NOMO-1 treated with dmso at 0.1 percent for 144 hours (cell line): Measurements from ENCODE around the gene ABTB2.

Experiments used
- DNase-seq: peaks from one replicate; lab custom pipeline; 2025; ENCODE audit not compliant: unreplicated experiment; lab: John Stamatoyannopoulos, UW

Gene ABTB2

DNA sequence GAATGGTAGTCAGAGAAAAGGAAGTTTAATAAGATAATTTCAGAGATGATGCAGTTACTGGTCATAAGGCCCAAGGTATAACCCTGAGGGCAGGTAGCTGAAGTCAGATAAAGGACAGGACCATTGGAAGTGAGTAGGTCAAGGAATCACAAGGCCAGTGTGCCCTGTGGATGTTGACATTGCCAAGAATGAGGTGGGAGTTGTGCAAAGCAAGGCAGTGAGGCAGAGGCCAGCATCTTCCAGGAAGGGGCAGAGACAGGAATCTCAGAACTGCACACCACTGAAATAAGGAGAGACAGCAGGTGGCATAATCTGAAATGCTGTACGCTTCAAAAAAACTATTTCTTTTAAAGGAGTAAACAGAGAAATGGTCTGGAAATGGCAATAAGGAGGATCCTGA lies 61.4 kb downstream of the ABTB2 start:
- DNase-seq: no peak

DNA sequence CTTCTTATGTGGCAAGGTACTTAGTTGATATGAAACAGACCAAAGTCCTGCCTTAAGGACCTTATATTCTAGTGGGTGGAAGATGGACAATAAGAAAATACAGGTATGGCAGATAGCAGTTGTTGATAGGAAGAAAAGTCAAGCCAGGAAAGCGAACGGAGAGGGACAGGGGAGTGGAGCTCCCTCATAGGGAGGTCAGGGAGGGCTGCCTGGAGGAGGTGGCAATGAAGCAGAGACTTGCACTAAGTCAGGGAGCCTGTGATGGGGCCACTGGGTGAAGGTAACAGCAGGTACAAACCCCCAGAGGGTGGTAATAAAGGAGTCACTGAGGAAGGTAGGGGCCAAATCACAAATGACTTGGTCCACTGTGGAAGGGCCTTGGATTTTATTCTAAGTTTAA lies 65.3 kb downstream of the ABTB2 start:
- DNase-seq: no peak

DNA sequence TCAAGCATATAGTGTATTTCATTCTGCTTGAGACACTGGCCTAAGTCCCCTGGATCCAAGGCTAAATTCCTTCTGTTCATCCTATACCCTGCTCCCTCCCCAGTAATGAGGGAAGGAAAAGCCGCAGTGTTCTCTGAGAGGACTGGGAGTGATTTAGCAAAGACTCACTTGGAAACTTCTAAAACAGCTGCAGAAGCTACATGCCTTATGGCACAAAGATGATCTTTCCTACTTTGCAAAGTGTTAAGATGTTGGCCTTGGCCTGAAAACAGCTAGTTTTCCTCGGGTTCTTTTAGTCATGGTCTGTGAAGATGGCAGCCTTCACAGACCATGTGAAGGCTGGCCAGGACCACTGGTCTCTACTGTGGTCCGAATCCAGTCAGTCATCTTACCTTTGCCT lies 65.7 kb downstream of the ABTB2 start:
- DNase-seq: no peak

DNA sequence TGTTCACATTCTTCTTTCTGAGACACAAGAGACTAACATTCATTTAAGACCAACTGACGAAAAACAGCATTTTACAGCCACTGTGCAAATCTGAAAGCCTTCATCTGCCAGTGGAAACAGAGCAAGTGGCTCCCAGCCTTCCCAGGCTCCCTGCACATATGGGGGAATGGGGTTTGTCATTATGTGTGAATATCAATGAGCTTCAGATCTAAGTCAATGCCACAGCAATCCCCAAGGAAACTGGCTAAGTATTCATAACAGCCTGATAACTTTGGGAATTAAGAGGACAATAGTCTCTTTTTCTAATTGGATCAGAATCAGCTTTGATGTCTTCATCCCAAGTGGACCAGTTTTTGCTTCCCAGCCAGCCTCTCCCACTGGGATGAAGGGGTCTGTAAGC lies 66.9 kb downstream of the ABTB2 start:
- no peak for DNase-seq

- no peak for DNase-seq
Observed at GRCh38 chr11:34288492-34288891, 69.3 kb downstream of the ABTB2 start.

GRCh38 chr11:34284811-34285481 lies 72.9 kb downstream of the ABTB2 start:
- no peak for DNase-seq

GRCh38 chr11:34284156-34284555 lies 73.7 kb downstream of the ABTB2 start:
- no peak for DNase-seq

DNA sequence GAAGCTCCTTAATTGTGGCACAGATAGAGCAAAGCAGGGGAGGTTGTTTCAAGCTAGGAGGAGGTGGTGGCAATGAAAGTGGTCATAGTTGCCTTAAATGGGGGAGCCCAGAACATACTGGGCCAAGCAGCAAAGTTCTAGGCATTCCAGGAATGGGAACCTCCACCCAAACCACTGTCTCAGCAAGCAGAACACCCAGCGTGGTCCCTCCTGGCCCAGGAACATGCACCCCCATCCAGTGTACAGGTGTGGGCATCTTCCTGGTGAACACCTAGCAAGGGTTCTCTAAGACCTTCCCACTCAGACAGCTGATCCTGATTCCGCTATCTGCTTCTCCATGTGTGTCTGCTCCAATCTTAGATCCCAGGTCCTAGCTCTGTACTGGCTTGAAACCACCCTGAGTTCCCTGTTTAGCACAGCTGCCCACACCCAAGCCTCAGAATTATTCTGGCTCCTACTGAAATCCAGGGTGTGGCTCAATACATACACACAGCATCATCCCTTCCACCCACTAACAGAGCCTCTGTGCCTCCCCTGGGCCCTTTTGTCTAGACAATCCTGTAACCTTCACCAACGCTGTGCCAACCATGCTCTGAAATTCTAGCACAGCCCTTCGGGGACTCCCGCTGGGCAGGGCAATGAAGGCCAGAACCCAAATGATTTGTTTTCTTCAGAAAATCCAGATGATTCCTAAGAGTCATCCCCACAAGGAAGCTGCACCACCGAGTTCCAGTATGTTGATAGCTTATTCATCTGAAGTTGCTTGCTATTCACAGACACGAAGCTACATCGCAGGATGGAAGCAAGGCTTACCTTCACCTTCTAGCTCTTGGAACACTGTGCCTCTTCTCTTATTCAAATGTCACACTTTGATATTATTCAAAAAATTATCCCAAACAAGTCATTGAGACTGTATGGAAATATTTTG lies 76.6 kb downstream of the ABTB2 start:
- no peak for DNase-seq

DNA sequence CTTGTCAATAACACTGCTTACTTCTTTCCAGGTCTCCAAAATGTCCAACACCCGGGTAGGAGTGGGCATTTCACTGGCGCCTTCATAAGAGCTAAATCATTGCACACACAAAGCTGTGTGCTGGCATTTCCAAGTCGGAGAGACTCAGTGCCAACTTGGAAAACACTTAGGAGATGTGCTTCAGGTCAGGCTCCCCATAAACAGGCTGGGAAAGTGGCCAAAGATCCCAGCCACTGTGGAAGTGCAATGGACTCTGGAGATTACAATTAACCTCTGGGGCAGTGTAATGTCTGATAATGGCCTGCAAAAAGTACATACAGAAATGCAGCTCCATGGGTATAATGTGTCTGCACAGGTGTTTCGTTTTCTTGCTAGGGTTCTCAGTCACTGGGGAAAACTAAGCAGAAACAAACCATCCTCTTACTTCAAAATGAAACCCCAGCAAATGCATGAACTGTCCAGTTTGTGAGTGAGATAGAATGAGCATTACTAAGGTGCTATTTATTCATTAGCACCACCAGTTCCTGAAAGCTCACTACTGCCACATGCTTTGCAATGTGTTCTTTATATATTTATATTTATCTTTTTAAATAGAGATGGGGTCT lies 79.0 kb downstream of the ABTB2 start:
- DNase-seq: no peak

- DNase-seq: no peak
Observed at GRCh38 chr11:34278175-34278574, 79.6 kb downstream of the ABTB2 start.

DNA sequence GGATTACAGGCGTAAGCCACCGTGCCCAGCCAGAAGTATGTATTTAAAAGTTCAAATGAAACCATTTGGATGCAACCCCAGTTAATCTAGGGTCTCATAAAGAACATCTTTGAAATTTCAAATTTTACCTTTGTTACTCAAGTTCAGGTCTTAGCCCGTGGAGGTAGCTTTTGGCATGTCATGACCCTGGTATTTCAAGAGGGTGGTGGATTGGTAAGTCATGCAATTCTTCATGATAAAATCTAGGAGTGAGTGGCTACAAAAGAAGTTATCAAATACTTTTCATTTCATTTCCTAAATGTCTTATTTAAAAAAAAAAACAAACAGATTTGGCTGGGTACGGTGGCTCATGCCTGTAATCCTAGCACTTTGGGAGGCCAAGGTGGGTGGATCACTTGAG lies 80.6 kb downstream of the ABTB2 start:
- DNase-seq: no peak

DNA sequence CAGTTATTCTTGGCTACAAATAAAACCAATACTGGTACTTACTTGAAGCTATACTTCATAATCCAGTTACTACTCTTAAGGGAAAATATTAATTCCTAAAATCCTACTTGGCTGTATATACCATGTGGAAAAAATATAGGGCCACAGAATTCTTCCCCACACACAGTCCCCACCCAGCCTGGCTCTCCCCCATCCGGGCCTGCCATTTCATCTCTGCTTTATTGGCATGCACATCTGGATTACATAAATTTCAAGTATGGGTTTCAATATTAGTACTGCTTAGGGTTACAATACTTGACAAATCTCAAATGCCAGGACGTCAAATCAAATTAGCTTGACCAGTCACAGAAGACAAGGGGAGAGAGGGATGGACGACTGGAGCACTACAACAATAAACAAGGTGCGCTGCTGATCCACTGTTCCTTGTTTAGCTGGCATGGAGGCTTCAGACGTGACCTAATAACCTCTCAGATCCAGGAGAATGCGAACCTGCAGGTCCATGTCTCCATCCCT lies 81.4 kb downstream of the ABTB2 start:
- no peak for DNase-seq

- DNase-seq: no peak
Observed at GRCh38 chr11:34275486-34275885, 82.3 kb downstream of the ABTB2 start.

GRCh38 chr11:34274712-34275398 lies 83.0 kb downstream of the ABTB2 start:
- DNase-seq: no peak

GRCh38 chr11:34273099-34273498 lies 84.7 kb downstream of the ABTB2 start:
- no peak for DNase-seq

DNA sequence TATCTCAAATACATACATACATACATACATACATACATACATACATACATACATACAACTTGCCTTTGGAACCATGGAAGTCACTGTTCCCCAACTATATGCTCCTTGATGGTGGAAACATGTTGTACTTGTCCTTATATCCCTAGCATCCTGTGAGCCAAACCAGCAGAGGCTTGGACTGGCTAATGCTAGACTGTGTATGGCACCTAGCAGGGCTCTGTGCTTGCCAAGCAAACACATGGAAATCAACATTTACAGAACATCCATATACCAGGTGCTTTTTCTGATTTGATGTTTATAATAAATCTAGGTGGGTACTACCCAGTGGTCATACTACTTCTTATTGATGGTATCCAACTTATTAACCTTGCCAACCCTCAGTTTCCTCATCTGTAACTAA lies 86.1 kb downstream of the ABTB2 start:
- no peak for DNase-seq

GRCh38 chr11:34270711-34271110 lies 87.1 kb downstream of the ABTB2 start:
- no peak for DNase-seq

DNA sequence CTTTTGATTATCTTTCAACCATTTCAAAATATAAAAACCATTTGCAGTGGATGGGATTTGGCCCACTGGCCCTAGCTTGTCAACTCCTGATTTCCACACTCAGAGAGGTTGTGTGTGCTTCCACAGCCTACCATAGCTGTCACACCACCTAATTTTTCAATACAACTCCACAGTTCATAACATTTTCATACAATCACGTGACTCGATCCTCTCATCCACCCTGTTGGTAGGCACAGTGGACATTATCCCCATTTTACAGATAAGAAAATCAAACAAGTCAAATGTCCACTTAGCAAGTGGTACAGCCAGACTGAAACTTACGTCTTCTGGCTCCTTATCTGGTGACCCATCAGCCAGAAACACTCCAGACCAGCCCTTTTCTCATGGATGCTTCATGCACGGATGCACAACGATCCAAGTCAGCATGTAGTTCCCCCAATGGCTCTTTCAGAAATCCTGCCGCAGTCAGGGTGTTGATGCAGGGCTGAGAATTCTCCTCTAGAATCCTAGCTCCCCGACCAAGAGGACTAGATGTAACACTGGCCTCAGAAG lies 88.0 kb downstream of the ABTB2 start:
- no peak for DNase-seq

DNA sequence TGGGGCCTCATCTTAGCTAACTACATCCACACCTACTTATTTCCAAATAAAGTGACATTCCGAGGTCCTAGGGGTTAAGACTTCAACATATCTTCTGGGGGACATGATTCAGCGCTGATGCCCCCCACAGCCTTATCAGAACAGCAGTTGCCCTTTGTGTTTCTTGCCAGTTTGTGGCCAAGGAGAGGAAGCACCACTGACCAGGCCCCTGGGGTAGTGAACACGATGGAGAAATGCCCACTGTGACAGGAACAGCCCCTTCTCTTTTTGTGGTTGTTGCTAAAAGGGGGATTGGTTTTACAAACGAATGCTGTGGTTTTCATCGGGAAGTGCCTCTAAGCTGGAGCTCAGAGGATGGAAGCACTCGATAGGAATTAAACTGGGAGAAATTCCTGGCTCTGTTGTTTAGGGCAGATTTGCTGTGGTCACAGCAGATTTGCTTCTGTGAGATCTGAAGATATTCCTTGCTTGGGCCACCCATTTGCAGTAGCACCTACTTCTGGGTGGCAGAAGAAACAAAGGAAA lies 88.8 kb downstream of the ABTB2 start:
- DNase-seq: peak; percentile 6

DNA sequence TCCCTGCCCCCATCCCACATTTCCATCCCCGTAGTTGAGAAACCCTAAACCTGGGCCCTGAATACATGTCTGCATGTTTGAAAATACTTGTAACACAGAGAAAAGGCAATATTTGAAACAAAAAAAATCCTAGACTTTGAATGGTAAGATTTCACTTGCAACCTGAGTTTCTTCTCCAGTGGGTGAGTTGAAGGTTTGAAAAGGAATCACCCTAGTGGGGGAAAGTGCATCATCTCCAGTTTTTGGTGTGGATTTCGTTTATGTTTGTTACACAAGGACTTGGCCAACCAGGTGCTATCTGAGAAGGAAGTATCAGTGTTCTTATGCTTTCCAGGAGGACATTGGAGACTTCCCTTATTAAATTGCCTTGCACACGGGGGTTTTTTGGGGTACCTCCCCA lies 90.4 kb downstream of the ABTB2 start:
- no peak for DNase-seq

DNA sequence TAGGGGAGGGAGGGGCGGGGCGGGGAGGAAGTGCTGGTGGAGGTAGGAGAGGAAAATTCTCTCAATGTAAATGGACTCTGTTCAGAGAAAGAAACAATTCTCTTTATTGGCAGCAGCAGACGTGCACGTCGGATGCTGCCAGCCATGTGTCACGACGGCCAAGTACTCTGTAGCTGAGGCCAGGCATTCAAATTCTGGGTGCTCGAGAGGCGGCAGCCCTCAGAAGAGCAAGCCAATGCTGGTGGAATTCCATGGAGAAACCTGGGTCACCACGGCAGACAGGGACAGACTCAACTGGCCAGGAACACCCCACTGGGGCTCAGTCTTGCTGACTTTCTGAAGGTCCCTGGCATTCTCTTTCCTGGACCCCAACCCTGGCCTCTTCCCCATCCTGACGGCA lies 90.8 kb downstream of the ABTB2 start:
- no peak for DNase-seq
